SK-N-MC (cell line): ENCODE data around the gene ZC3H12C.

Experiments used
- EZH2 ChIP-seq: fragments of 200-600 bp; sonication (generic); IDR thresholded peaks from one replicate; pipeline ENCODE4 v1.6.1; 2017; ENCODE audit warnings: antibody characterized with exemption
- FOXP2 ChIP-seq: optimal IDR thresholded peaks from 2 replicates; pipeline ENCODE3; 2011; ENCODE audit warnings: mild to moderate bottlenecking, moderate library complexity; ENCODE audit not compliant: insufficient read depth; ENCODE audit errors: extremely low read length, control extremely low read depth
- POLR2AphosphoS5 ChIP-seq: IDR thresholded peaks from 2 replicates; pipeline ENCODE4 v1.6.1; 2012; ENCODE audit warnings: mild to moderate bottlenecking, low read depth, low read length, borderline replicate concordance

GRCh38 chr11:110046775-110047380, 46.3 kb upstream of the ZC3H12C start:
- TF ChIP-seq EZH2: no peak
- TF ChIP-seq POLR2AphosphoS5: no peak
- no peak for TF ChIP-seq FOXP2
